NCI-H1092 treated with DMSO at 0.1 percent for 48 hours (cell line): Measurements from ENCODE around the gene FBXO21.
A peak's percentile ranks its signal among the peaks of the same experiment; 100 is the strongest.
"Not testable (repeated sequence)": the region's sequence is repeated elsewhere in the genome, so short reads cannot be mapped to it uniquely, and the experiment has no call there.

Source experiments
- DNase-seq: peaks from one replicate; lab custom pipeline; 2025; lab: John Stamatoyannopoulos, UW

FBXO21 gene

GRCh38 chr12:117190210-117190781, at the start of gene FBXO21:
Gene FBXO21, minus strand, starts transcription at chr12:117190470. Its CDS starts 14 bp downstream, at chr12:117190456.
- peak; percentile 84 for DNase-seq

- DNase-seq: peak; percentile 61
Measured at GRCh38 chr12:117236456-117237001, 46.3 kb upstream of the FBXO21 start.

- no peak for DNase-seq
Measured at GRCh38 chr12:117235261-117235660, 45.0 kb upstream of the FBXO21 start.

- DNase-seq: no peak
Measured at GRCh38 chr12:117234441-117234840, 44.2 kb upstream of the FBXO21 start.

GRCh38 chr12:117231750-117232149, 41.5 kb upstream of the FBXO21 start:
- no peak for DNase-seq

GRCh38 chr12:117228239-117228638, 38.0 kb upstream of the FBXO21 start:
- no peak for DNase-seq

GRCh38 chr12:117227000-117227653, 36.9 kb upstream of the FBXO21 start:
- DNase-seq: no peak

- DNase-seq: no peak
Measured at GRCh38 chr12:117226505-117226904, 36.2 kb upstream of the FBXO21 start.

GRCh38 chr12:117225179-117225578, 34.9 kb upstream of the FBXO21 start:
- no peak for DNase-seq

- not testable (repeated sequence) for DNase-seq
Measured at GRCh38 chr12:117220947-117221346, 30.7 kb upstream of the FBXO21 start.

GRCh38 chr12:117218149-117218548, 27.9 kb upstream of the FBXO21 start:
- DNase-seq: no peak

- DNase-seq: no peak
Measured at GRCh38 chr12:117216686-117217085, 26.4 kb upstream of the FBXO21 start.

GRCh38 chr12:117214797-117215196, 24.5 kb upstream of the FBXO21 start:
- DNase-seq: no peak

GRCh38 chr12:117213295-117213808, 23.1 kb upstream of the FBXO21 start:
- no peak for DNase-seq

GRCh38 chr12:117212563-117213190, 22.4 kb upstream of the FBXO21 start:
- peak; percentile 47 for DNase-seq

- DNase-seq: no peak
Measured at GRCh38 chr12:117210266-117210918, 20.1 kb upstream of the FBXO21 start.

GRCh38 chr12:117209626-117210025, 19.4 kb upstream of the FBXO21 start:
- no peak for DNase-seq

- no peak for DNase-seq
Measured at GRCh38 chr12:117208811-117209455, 18.7 kb upstream of the FBXO21 start.

GRCh38 chr12:117208206-117208605, 17.9 kb upstream of the FBXO21 start:
- DNase-seq: no peak

- DNase-seq: no peak
Measured at GRCh38 chr12:117207675-117208074, 17.4 kb upstream of the FBXO21 start.

- DNase-seq: no peak
Measured at GRCh38 chr12:117202556-117202955, 12.3 kb upstream of the FBXO21 start.

GRCh38 chr12:117202033-117202432, 11.8 kb upstream of the FBXO21 start:
- no peak for DNase-seq
